Measurements from ENCODE around the gene TMEM158. TPM values are rescaled to one million over a fixed set of nuclear protein-coding genes. Genes with fewer than 3 reads are reported as not detected.

TMEM158 gene
- total and polyA plus RNA-seq, 2 of the 8 experiments (the other 6 are each of a cell fraction or from before 2014, with no cell fraction given): 6.8 to 30.3 TPM

GRCh38 chr3:45249391-45249790, 23.3 kb upstream of the TMEM158 start (continued):
- no peak for TF ChIP-seq CTCF (IDR thresholded peaks at IDR 0.05; ENCODE audit: control extremely low read depth in 1 of 3, insufficient read depth in 1 of 3, low read depth in 1 of 3, low read length in 3 of 3)
- no peak for TF ChIP-seq USF2 (IDR thresholded peaks at IDR 0.05; ENCODE audit: low read length)

Data from H1 (cell line).